Measurements from ENCODE around the gene DACT1.

The DACT1 gene

GRCh38 chr14:58635091-58635830 is 2.5 kb upstream of the DACT1 start:
- DNase-seq (ENCODE audit: low read depth in 2 of 2): no peak

GRCh38 chr14:58636129-58636528 is 1.6 kb upstream of the DACT1 start:
- no peak for DNase-seq (ENCODE audit: low read depth in 2 of 2)

GRCh38 chr14:58637040-58637390 is 747 bp upstream of the DACT1 start:
- DNase-seq (ENCODE audit: low read depth in 2 of 2): peak; percentile 80

GRCh38 chr14:58638231-58639197 is 752 bp downstream of the DACT1 start:
- no peak for DNase-seq (ENCODE audit: low read depth in 2 of 2)

- DNase-seq (ENCODE audit: low read depth in 2 of 2): no peak
Observed at GRCh38 chr14:58639198-58639565, 1.4 kb downstream of the DACT1 start.

GRCh38 chr14:58639842-58640484 is 2.2 kb downstream of the DACT1 start:
- peak; percentile 86 to 89 for DNase-seq (ENCODE audit: low read depth in 2 of 2)

GRCh38 chr14:58640959-58641358 is 3.2 kb downstream of the DACT1 start:
- DNase-seq (ENCODE audit: low read depth in 2 of 2): no peak

- no peak for DNase-seq (ENCODE audit: low read depth in 2 of 2)
Observed at GRCh38 chr14:58641509-58641908, 3.7 kb downstream of the DACT1 start.

- no peak for DNase-seq (ENCODE audit: low read depth in 2 of 2)
Observed at GRCh38 chr14:58643366-58643765, 5.6 kb downstream of the DACT1 start.

GRCh38 chr14:58645641-58646040 is 7.9 kb downstream of the DACT1 start:
- DNase-seq (ENCODE audit: low read depth in 2 of 2): no peak

- no peak for DNase-seq (ENCODE audit: low read depth in 2 of 2)
Observed at GRCh38 chr14:58646479-58646878, 8.7 kb downstream of the DACT1 start.

GRCh38 chr14:58647777-58648176 is 10.0 kb downstream of the DACT1 start:
- no peak for DNase-seq (ENCODE audit: low read depth in 2 of 2)

GRCh38 chr14:58650857-58651256 is 13.1 kb downstream of the DACT1 start:
- DNase-seq (ENCODE audit: low read depth in 2 of 2): no peak

GRCh38 chr14:58656671-58657411 is 19.1 kb downstream of the DACT1 start:
- no peak for DNase-seq (ENCODE audit: low read depth in 2 of 2)

- no peak for DNase-seq (ENCODE audit: low read depth in 2 of 2)
Observed at GRCh38 chr14:58659061-58659460, 21.3 kb downstream of the DACT1 start.

- DNase-seq (ENCODE audit: low read depth in 2 of 2): no peak
Observed at GRCh38 chr14:58659846-58660245, 22.1 kb downstream of the DACT1 start.

- no peak for DNase-seq (ENCODE audit: low read depth in 2 of 2)
Observed at GRCh38 chr14:58660407-58660806, 22.6 kb downstream of the DACT1 start.

- DNase-seq (ENCODE audit: low read depth in 2 of 2): no peak
Observed at GRCh38 chr14:58662018-58662417, 24.3 kb downstream of the DACT1 start.

- DNase-seq (ENCODE audit: low read depth in 2 of 2): no peak
Observed at GRCh38 chr14:58662759-58663158, 25.0 kb downstream of the DACT1 start.

- peak; percentile 75 to 81 for DNase-seq (ENCODE audit: low read depth in 2 of 2)
Observed at GRCh38 chr14:58663494-58664111, 25.8 kb downstream of the DACT1 start.

- no peak for DNase-seq (ENCODE audit: low read depth in 2 of 2)
Observed at GRCh38 chr14:58665773-58666500, 28.2 kb downstream of the DACT1 start.

All from fibroblast of skin of left quadriceps (primary cell).